Gastrocnemius medialis (tissue), 4 donors: ENCODE measurements around the gene SBF1. TPM values are rescaled to one million over a fixed set of nuclear protein-coding genes. Genes with fewer than 3 reads are reported as not detected.

Experiments used
- ATAC-seq, 2 donors: fragments of 150-250 bp; one replicate each; pipeline ENCODE4 v1.9.1; 2016
- DNase-seq, 2 donors: peaks; one replicate each; pipeline ENCODE4 v3.0.0-alpha.2; 2019
- H3K27ac ChIP-seq, 4 donors: fragments of 200-600 bp; sonication (generic); 1 replicate in 1 of 4; 2 replicates in 3 of 4; pipeline ENCODE4 v1.5.1; 2016 to 2018; ENCODE audit warnings: mild to moderate bottlenecking in 2 of 4, moderate library complexity in 1 of 4
- H3K27me3 ChIP-seq, 3 donors: fragments of 200-600 bp; sonication (generic) in 2 of 3; 1 replicate in 1 of 3; 2 replicates in 2 of 3; pipeline versions ENCODE4 v1.5.1 to v1.6.0; 2016 to 2019; ENCODE audit warnings: mild to moderate bottlenecking in 1 of 3, moderate library complexity in 1 of 3
- H3K36me3 ChIP-seq, 2 donors: fragments of 200-600 bp; sonication (generic) in 1 of 2; one replicate each; pipeline ENCODE4 v1.5.1; 2017 to 2018
- H3K4me1 ChIP-seq, 2 donors: fragments of 200-600 bp; sonication (generic) in 1 of 2; one replicate each; pipeline ENCODE4 v1.5.1; 2016 to 2017; ENCODE audit warnings: mild to moderate bottlenecking in 2 of 2
- H3K4me3 ChIP-seq, 4 donors: fragments of 200-600 bp; sonication (generic) in 3 of 4; 1 replicate in 1 of 4; 2 replicates in 3 of 4; pipeline ENCODE4 v1.5.1; 2016 to 2019; ENCODE audit warnings: mild to moderate bottlenecking in 2 of 4
- H3K9me3 ChIP-seq, 3 donors: fragments of 200-600 bp; sonication (generic) in 2 of 3; 1 replicate in 1 of 3; 2 replicates in 2 of 3; pipeline ENCODE4 v1.5.1; 2016 to 2019
- CTCF ChIP-seq, 5 experiments: fragments of 450-650 bp in 3 of 5; fragments of 200-600 bp in 2 of 5; sonication (generic) in 2 of 5; IDR thresholded peaks in 4 of 5; conservative IDR thresholded peaks in 1 of 5; 1 replicate in 4 of 5; 2 replicates in 1 of 5; pipeline ENCODE4 v1.5.1; 2016 to 2019; ENCODE audit warnings: antibody characterized with exemption in 5 of 5, mild to moderate bottlenecking in 3 of 5, moderate library complexity in 3 of 5
- POLR2A ChIP-seq, 2 donors: fragments of 450-650 bp; IDR thresholded peaks; one replicate each; pipeline ENCODE4 v1.6.1; 2017; ENCODE audit warnings: antibody characterized with exemption in 2 of 2, mild to moderate bottlenecking in 2 of 2, moderate library complexity in 2 of 2
- in situ Hi-C, 4 donors: fragments of 200-750 bp; cut with MboI; loops; one replicate each; pipeline versions ENCODE4 v1.15.0 to v1.8.0; 2017; ENCODE audit warnings: low sequenced_read_pairs in 4 of 4
- intact Hi-C: fragments of 100-400 bp; cut with DNase I; formaldehyde crosslinking; loops from one replicate; pipeline ENCODE4 v1.15.1; 2023; ENCODE audit warnings: low total_unique reads
- total RNA-seq, 4 donors: library from RNA; depleted of rRNA; stranded (reverse); fragments of >200 nt; gene quantifications; one replicate each; pipeline versions ENCODE4 v1.1.0 to v1.2.3, GENCODE V29; 2016

The SBF1 gene
- total RNA-seq, 4 donors from 2014 or later: 50.5 to 116 (median 107) TPM

- Histone ChIP-seq H3K36me3 (peaks cover 0 to 34% of the 10 kb centered on the region in 2 donors), H3K27ac (no peak overlapping the region), H3K27me3 (no peaks in the 10 kb centered on the region), H3K4me1 (no peaks in the 10 kb centered on the region), H3K9me3 (no peaks in the 10 kb centered on the region), H3K4me3 (no peak overlapping the region)
- no peak for DNase-seq
- in situ Hi-C loops (no loop called here), intact Hi-C loops (no loop called here)
- no peak for ATAC-seq
- TF ChIP-seq CTCF (IDR thresholded peaks at IDR 0.05 in 4 of 5, conservative IDR thresholded peaks at IDR 0.05 in 1 of 5): no peak
Measured at GRCh38 chr22:50516068-50516467, 41.2 kb upstream of the SBF1 start.

GRCh38 chr22:50513175-50513574 lies 38.3 kb upstream of the SBF1 start:
- in situ Hi-C loops: no loop called here
- no peak overlapping the region for H3K4me3 ChIP-seq
- H3K4me1 ChIP-seq: peaks cover 10% of the 10 kb centered on the region in 2 donors
- H3K27me3 ChIP-seq: no peaks in the 10 kb centered on the region
- peaks cover 0 to 18% of the 10 kb centered on the region in 2 donors for H3K36me3 ChIP-seq
- no peak overlapping the region for H3K27ac ChIP-seq
- no peaks in the 10 kb centered on the region for H3K9me3 ChIP-seq
- TF ChIP-seq CTCF (IDR thresholded peaks at IDR 0.05 in 4 of 5, conservative IDR thresholded peaks at IDR 0.05 in 1 of 5): no peak
- TF ChIP-seq POLR2A (IDR thresholded peaks at IDR 0.05): no peak
- DNase-seq (no peak), ATAC-seq (no peak)
- intact Hi-C loops: no loop called here

GRCh38 chr22:50508897-50509296 lies 34.1 kb upstream of the SBF1 start:
- no peaks in the 10 kb centered on the region for H3K27me3 ChIP-seq
- no peak for ATAC-seq
- no peak for DNase-seq
- peak overlapping the region; percentile 83 to 94 (median 87) for H3K27ac ChIP-seq
- no peaks in the 10 kb centered on the region for H3K9me3 ChIP-seq
- intact Hi-C loops (loop anchor here (1.0 to 10.0 kb wide), 4 partner anchors 16 to 654 kb away; partner anchors contain the start of genes CHKB, SCO2 and ZBED4), in situ Hi-C loops (no loop called here)
- H3K36me3 ChIP-seq: peaks cover 0 to 18% of the 10 kb centered on the region in 2 donors
- H3K4me3 ChIP-seq: peak overlapping the region; percentile 63 to 95 (median 80)
- no peak for TF ChIP-seq CTCF (IDR thresholded peaks at IDR 0.05 in 4 of 5, conservative IDR thresholded peaks at IDR 0.05 in 1 of 5)
- no peak for TF ChIP-seq POLR2A (IDR thresholded peaks at IDR 0.05)
- peaks cover 15 to 22% of the 10 kb centered on the region in 2 donors for H3K4me1 ChIP-seq

GRCh38 chr22:50507991-50508884 lies 33.4 kb upstream of the SBF1 start, which contains the start of gene NCAPH2:
TSS of gene NCAPH2 (plus strand) at chr22:50508224. CDS start at chr22:50508338, 114 bp downstream.
- intact Hi-C loops (loop anchor here (1.0 to 10.0 kb wide), 5 partner anchors 17 to 653 kb away; partner anchors contain the start of genes CHKB, SBF1, SCO2 and ZBED4), in situ Hi-C loops (no loop called here)
- peak; percentile 87 to 89 for ATAC-seq
- H3K4me1 ChIP-seq: peaks cover 15 to 22% of the 10 kb centered on the region in 2 donors
- H3K27me3 ChIP-seq: no peaks in the 10 kb centered on the region
- H3K4me3 ChIP-seq: peak within 1 kb of the TSS; percentile 87 to 99 (median 96)
- H3K9me3 ChIP-seq: no peaks in the 10 kb centered on the region
- DNase-seq: peak; percentile 89 to 93
- TF ChIP-seq POLR2A (IDR thresholded peaks at IDR 0.05): peak; percentile 59 to 62
- no peak for TF ChIP-seq CTCF (IDR thresholded peaks at IDR 0.05 in 4 of 5, conservative IDR thresholded peaks at IDR 0.05 in 1 of 5)
- H3K27ac ChIP-seq: peak within 1 kb of the TSS; percentile 85 to 97 (median 94)
- peaks cover 0 to 21% of the 10 kb centered on the region in 2 donors for H3K36me3 ChIP-seq
